ENCODE results near the gene WIF1.

DNA sequence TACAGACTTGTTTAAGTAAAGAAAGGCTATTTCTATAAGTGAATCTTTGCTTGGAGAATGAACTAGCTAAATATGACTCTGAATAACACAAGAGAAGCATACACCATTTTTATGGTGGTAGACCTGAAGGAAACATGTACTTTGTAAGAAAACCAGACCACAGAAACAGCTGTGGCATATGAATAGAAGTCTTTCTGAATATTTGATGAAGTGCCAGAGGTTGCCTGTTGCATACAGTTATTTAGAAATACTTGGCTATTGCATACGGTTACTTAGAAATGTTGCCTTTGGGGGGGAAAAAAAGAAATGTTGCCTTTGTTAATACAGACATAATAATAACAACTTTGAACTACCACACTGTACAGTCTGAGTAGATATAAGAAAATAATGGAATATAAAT is 31.5 kb upstream of the WIF1 start:
- TF ChIP-seq, protein P1, sequence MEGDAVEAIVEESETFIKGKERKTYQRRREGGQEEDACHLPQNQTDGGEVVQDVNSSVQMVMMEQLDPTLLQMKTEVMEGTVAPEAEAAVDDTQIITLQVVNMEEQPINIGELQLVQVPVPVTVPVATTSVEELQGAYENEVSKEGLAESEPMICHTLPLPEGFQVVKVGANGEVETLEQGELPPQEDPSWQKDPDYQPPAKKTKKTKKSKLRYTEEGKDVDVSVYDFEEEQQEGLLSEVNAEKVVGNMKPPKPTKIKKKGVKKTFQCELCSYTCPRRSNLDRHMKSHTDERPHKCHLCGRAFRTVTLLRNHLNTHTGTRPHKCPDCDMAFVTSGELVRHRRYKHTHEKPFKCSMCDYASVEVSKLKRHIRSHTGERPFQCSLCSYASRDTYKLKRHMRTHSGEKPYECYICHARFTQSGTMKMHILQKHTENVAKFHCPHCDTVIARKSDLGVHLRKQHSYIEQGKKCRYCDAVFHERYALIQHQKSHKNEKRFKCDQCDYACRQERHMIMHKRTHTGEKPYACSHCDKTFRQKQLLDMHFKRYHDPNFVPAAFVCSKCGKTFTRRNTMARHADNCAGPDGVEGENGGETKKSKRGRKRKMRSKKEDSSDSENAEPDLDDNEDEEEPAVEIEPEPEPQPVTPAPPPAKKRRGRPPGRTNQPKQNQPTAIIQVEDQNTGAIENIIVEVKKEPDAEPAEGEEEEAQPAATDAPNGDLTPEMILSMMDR (IDR thresholded peaks at IDR 0.05): no peak
- no peak for TF ChIP-seq POLR2A (IDR thresholded peaks at IDR 0.05)
- no peak for TF ChIP-seq EP300 (IDR thresholded peaks at IDR 0.05; ENCODE audit: low read depth)
